GM12891 (cell line): Measurements from ENCODE around the gene FNTB.

Source experiments
- POLR2A ChIP-seq: IDR thresholded peaks from 2 replicates; pipeline ENCODE4 v1.6.1; 2011; ENCODE audit warnings: low read depth, low read length, control low read depth
- POLR2AphosphoS5 ChIP-seq: IDR thresholded peaks from 2 replicates; pipeline ENCODE4 v1.6.1; 2011; ENCODE audit warnings: low read depth, low read length, control low read depth

- no peak for TF ChIP-seq POLR2AphosphoS5
- no peak for TF ChIP-seq POLR2A
Measured at GRCh38 chr14:65101631-65102440, 115.1 kb downstream of the FNTB start.
